GM12878 (cell line): ENCODE data around the gene PDPN. TPM values are rescaled to one million over a fixed set of nuclear protein-coding genes. Genes with fewer than 3 reads are reported as not detected.
"Not testable (repeated sequence)": the region's sequence is repeated elsewhere in the genome, so short reads cannot be mapped to it uniquely, and the experiment has no call there.

Source experiments
- ATAC-seq: fragments of 200-7000 bp; cut with Tn5 transposase; 3 replicates; pipeline ENCODE4 v1.9.1; 2020; ENCODE audit warnings: mild to moderate bottlenecking, moderate library complexity
- BruUV-seq: library from RNA; stranded (reverse); fragments of 400-500 nt; replicated peaks from 2 replicates; lab custom pipeline; 2021; lab: Mats Ljungman, UMichigan
- CTCF ChIA-PET: fragments of 300-600 bp; sonication (Branson Sonifier 250); formaldehyde crosslinking; extraction: SDS; loops from one replicate; lab custom pipeline; 2021; ENCODE audit warnings: inconsistent platforms; lab: Yijun Ruan, JAX
- POLR2A ChIA-PET: fragments of 350-600 bp; formaldehyde crosslinking; extraction: SDS; loops from one replicate; lab custom pipeline; 2021; ENCODE audit warnings: inconsistent platforms; lab: Charles Lee
- RAD21 ChIA-PET: fragments of 300-600 bp; sonication (Branson Sonifier 250); formaldehyde crosslinking; loops from one replicate; lab custom pipeline; 2023; ENCODE audit warnings: antibody characterized with exemption; ENCODE audit not compliant: unreplicated experiment; lab: Charles Lee
- SMC1A ChIA-PET: fragments of 300-600 bp; sonication (Branson Sonifier 250); formaldehyde crosslinking; loops from one replicate; lab custom pipeline; 2023; ENCODE audit not compliant: unreplicated experiment, uncharacterized antibody; lab: Charles Lee
- DNase-seq: peaks from one replicate; pipeline ENCODE4 v3.0.0-alpha.2; 2011; ENCODE audit warnings: low read depth, low spot score
- FAIRE-seq: peaks from 3 replicates; lab custom pipeline; 2011; peaks lifted over from hg19 to GRCh38; lab: Jason Lieb, UNC
- H2AFZ ChIP-seq: 2 replicates; pipeline ENCODE4 v1.6.0; 2011; ENCODE audit warnings: low read depth, low read length, control low read depth; ENCODE audit not compliant: control insufficient read depth
- H3K27ac ChIP-seq: 2 replicates; pipeline ENCODE4 v1.5.1; 2011; ENCODE audit warnings: control low read depth; ENCODE audit not compliant: control insufficient read depth, insufficient read depth
- H3K27me3 ChIP-seq, 2 experiments: replicated peaks in 1 of 2; 2 replicates each; pipeline versions ENCODE4 v1.6.0 to v1.6.1; 2011; ENCODE audit warnings: low read length in 1 of 2; ENCODE audit not compliant: control insufficient read depth in 2 of 2, insufficient read depth in 2 of 2
- H3K36me3 ChIP-seq, 2 experiments: 2 replicates each; pipeline ENCODE4 v1.5.1; 2011; ENCODE audit warnings: low read length in 1 of 2; ENCODE audit not compliant: control insufficient read depth in 2 of 2, insufficient read depth in 2 of 2
- H3K4me1 ChIP-seq: 2 replicates; pipeline ENCODE4 v1.6.1; 2011; ENCODE audit warnings: mild to moderate bottlenecking, low read length, moderate library complexity, mixed read lengths; ENCODE audit not compliant: control insufficient read depth, insufficient read depth
- H3K4me2 ChIP-seq: 2 replicates; pipeline ENCODE4 v1.6.0; 2011; ENCODE audit warnings: control low read depth; ENCODE audit not compliant: control insufficient read depth, insufficient read depth
- H3K4me3 ChIP-seq: fragments of 200-600 bp; sonication (generic); 2 replicates; pipeline ENCODE4 v1.5.1; 2016
- H3K79me2 ChIP-seq: 2 replicates; pipeline ENCODE4 v1.6.0; 2011; ENCODE audit warnings: low read length; ENCODE audit not compliant: control insufficient read depth, insufficient read depth
- H3K9ac ChIP-seq: 2 replicates; pipeline ENCODE4 v1.8.0; 2011; ENCODE audit warnings: low read length, control low read depth, mixed read lengths; ENCODE audit not compliant: control insufficient read depth, insufficient read depth
- H3K9me3 ChIP-seq: replicated peaks from 3 replicates; pipeline ENCODE4 v1.5.1; 2011; ENCODE audit warnings: mild to moderate bottlenecking, low read length; ENCODE audit not compliant: control insufficient read depth, insufficient read depth
- H4K20me1 ChIP-seq: 2 replicates; pipeline ENCODE4 v1.6.0; 2011; ENCODE audit not compliant: control insufficient read depth, insufficient read depth
- ATF2 ChIP-seq: IDR thresholded peaks from 2 replicates; pipeline ENCODE4 v1.6.1; 2012; ENCODE audit warnings: low read length, inconsistent platforms
- HDGF ChIP-seq: fragments of 450-650 bp; IDR thresholded peaks from 2 replicates; pipeline ENCODE4 v1.6.1; 2016; ENCODE audit warnings: antibody characterized with exemption
- SMC3 ChIP-seq: IDR thresholded peaks from 2 replicates; pipeline ENCODE4 v1.6.1; 2011; ENCODE audit warnings: low read length, improper control_type of control experiment, borderline replicate concordance
- WGBS: methylation state at CpG from one replicate; pipeline ENCODE4 v1.1.6; 2016; ENCODE audit warnings: low lambda C conversion rate; ENCODE audit not compliant: insufficient replicate concordance, insufficient coverage; ENCODE audit errors: missing lambda C conversion rate; 5-methylcytosine and 5-hydroxymethylcytosine counted together
- in situ Hi-C: fragments of 300-500 bp; cut with MboI; formaldehyde crosslinking; loops from 9 replicates; pipeline ENCODE4 v1.14.3; 2018; ENCODE audit warnings: mixed read lengths
- intact Hi-C: fragments of 100-400 bp; cut with micrococcal nuclease; formaldehyde crosslinking; loops from one replicate; pipeline ENCODE4 v1.14.2; 2022; ENCODE audit not compliant: unreplicated experiment
- polyA plus RNA-seq, 11 experiments: library from polyadenylated mRNA; depleted of rRNA in 4 of 11; unstranded in 6 of 11; stranded (reverse) in 5 of 11; fragments of >200 nt; fragmentation: Nextera tagmentation in 4 of 11; fragmentation: Illumina TruSeq in 1 of 11; extraction: Ambion mirVana in 4 of 11; extraction: Trizol in 1 of 11; gene quantifications; 1 replicate in 1 of 11; 2 replicates in 10 of 11; pipeline versions ENCODE4 v1.2.1 to v1.2.3, GENCODE V29; 2011 to 2016; ENCODE audit warnings: inconsistent platforms in 2 of 11, missing spikeins in 2 of 11, low read depth in 1 of 11
- total RNA-seq, 4 experiments: library from RNA; depleted of rRNA in 3 of 4; stranded (reverse); fragments of >200 nt in 3 of 4; fragmentation: Illumina TruSeq in 1 of 4; extraction: Trizol in 1 of 4; gene quantifications; 2 replicates each; pipeline versions ENCODE4 v1.2.1 to v1.2.3, GENCODE V29; 2013 to 2021
- TF ChIP-seq, protein P1 (sequence below): fragments of 450-650 bp; IDR thresholded peaks from 2 replicates; pipeline ENCODE4 v1.6.1; 2017; ENCODE audit warnings: borderline replicate concordance

The PDPN gene
- total and polyA plus RNA-seq, 10 of the 15 experiments (the other 5 are each of a cell fraction or from before 2014, with no cell fraction given) = 0.21 TPM; not detected in 9

- SMC1A ChIA-PET = no interaction called here
- no peak for FAIRE-seq
- RAD21 ChIA-PET = no interaction called here
- in situ Hi-C loops = no loop called here
- Histone ChIP-seq H2AFZ (no peak overlapping the region), H4K20me1 (no peaks in the 10 kb centered on the region), H3K4me1 (no peaks in the 10 kb centered on the region), H3K36me3 (no peaks in the 10 kb centered on the region), H3K27me3 (no peaks in the 10 kb centered on the region), H3K4me3 (no peak overlapping the region), H3K9ac (no peak overlapping the region)
- ATAC-seq = no peak
- no peak for DNase-seq
- no TSS peak for BruUV-seq
- CTCF ChIA-PET = no interaction called here
- TF ChIP-seq, protein P1, sequence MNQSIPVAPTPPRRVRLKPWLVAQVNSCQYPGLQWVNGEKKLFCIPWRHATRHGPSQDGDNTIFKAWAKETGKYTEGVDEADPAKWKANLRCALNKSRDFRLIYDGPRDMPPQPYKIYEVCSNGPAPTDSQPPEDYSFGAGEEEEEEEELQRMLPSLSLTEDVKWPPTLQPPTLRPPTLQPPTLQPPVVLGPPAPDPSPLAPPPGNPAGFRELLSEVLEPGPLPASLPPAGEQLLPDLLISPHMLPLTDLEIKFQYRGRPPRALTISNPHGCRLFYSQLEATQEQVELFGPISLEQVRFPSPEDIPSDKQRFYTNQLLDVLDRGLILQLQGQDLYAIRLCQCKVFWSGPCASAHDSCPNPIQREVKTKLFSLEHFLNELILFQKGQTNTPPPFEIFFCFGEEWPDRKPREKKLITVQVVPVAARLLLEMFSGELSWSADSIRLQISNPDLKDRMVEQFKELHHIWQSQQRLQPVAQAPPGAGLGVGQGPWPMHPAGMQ = no peak
- TF ChIP-seq SMC3 = no peak
- no peak for TF ChIP-seq HDGF
- TF ChIP-seq ATF2 = no peak
- TF ChIP-seq, all 136 proteins: peak for 0
- H3K4me2 ChIP-seq = no peak overlapping the region
- POLR2A ChIA-PET = no interaction called here
- no peaks in the 10 kb centered on the region for H3K9me3 ChIP-seq
- H3K27ac ChIP-seq = no peak overlapping the region
- H3K79me2 ChIP-seq = no peaks in the 10 kb centered on the region
- WGBS = 39% methylated on average over 5 of the region's 5 CpGs
- intact Hi-C loops = no loop called here
These were observed 19.6 kb upstream of the PDPN start for GRCh38 chr1:13564073-13564472.

GRCh38 chr1:13570435-13570834 is 13.2 kb upstream of the PDPN start:
- ATAC-seq, H3K79me2 ChIP-seq, H4K20me1 ChIP-seq, H3K27ac ChIP-seq, H3K27me3 ChIP-seq, H3K9ac ChIP-seq, intact Hi-C loops, SMC1A ChIA-PET, CTCF ChIA-PET, H3K36me3 ChIP-seq, POLR2A ChIA-PET, H3K4me3 ChIP-seq, FAIRE-seq, H3K4me2 ChIP-seq, in situ Hi-C loops, DNase-seq, BruUV-seq, H3K9me3 ChIP-seq, RAD21 ChIA-PET, H3K4me1 ChIP-seq, H2AFZ ChIP-seq: not testable (repeated sequence)
- 32% methylated on average over 7 of the region's 7 CpGs for WGBS
